SK-N-SH (cell line): Measurements from ENCODE around the gene CLINT1.
"Not testable (repeated sequence)": the region's sequence is repeated elsewhere in the genome, so short reads cannot be mapped to it uniquely, and the experiment has no call there.

Experiments
- CTCF ChIP-seq: fragments of 200-600 bp; sonication (generic); IDR thresholded peaks from 2 replicates; pipeline ENCODE4 v1.6.1; 2017; ENCODE audit warnings: antibody characterized with exemption, mild to moderate bottlenecking, moderate library complexity
- EP300 ChIP-seq, 2 experiments: IDR thresholded peaks; 2 replicates each; pipeline versions ENCODE4 v1.4.0 to v1.6.1; 2012; ENCODE audit warnings: borderline replicate concordance in 1 of 2, low read depth in 1 of 2, low read length in 1 of 2
- EZH2phosphoT487 ChIP-seq: fragments of 200-600 bp; sonication (generic); IDR thresholded peaks from 2 replicates; pipeline ENCODE4 v1.6.1; 2017; ENCODE audit warnings: low read depth, mixed run types, mild to moderate bottlenecking, antibody characterized with exemption, moderate library complexity, borderline replicate concordance
- MXI1 ChIP-seq: IDR thresholded peaks from 2 replicates; pipeline ENCODE4 v1.6.1; 2012; ENCODE audit warnings: mild to moderate bottlenecking, low read depth, low read length, improper control_type of control experiment
- NFIC ChIP-seq: IDR thresholded peaks from 2 replicates; pipeline ENCODE4 v1.4.0; 2012; ENCODE audit warnings: borderline replicate concordance
- POLR2AphosphoS5 ChIP-seq: IDR thresholded peaks from 2 replicates; pipeline ENCODE4 v1.6.1; 2012; ENCODE audit warnings: low read depth, low read length
- REST ChIP-seq: IDR thresholded peaks from 2 replicates; pipeline ENCODE4 v1.6.1; 2012; ENCODE audit warnings: mild to moderate bottlenecking, low read depth, low read length, moderate library complexity
- USF1 ChIP-seq: IDR thresholded peaks from 2 replicates; pipeline ENCODE4 v1.4.0; 2012; ENCODE audit warnings: low read depth, borderline replicate concordance

GRCh38 chr5:157885051-157885450 lies 26.1 kb upstream of the CLINT1 start:
- TF ChIP-seq EZH2phosphoT487; NFIC; CTCF; MXI1; REST; USF1; EP300 (IDR thresholded peaks at IDR 0.05; ENCODE audit: borderline replicate concordance in 1 of 2, low read depth in 1 of 2, low read length in 1 of 2); POLR2AphosphoS5: not testable (repeated sequence)
